ENCODE results near the gene WIZ. TPM values are rescaled to one million over a fixed set of nuclear protein-coding genes. Genes with fewer than 3 reads are reported as not detected.

The WIZ gene
- total and polyA plus RNA-seq, 9 of the 15 experiments (the other 6 are each of a cell fraction or from before 2014, with no cell fraction given), result 0.06 to 37.5 (median 4.8) TPM

- no peak for TF ChIP-seq ZNF764 (CRISPR knock-in tag; IDR thresholded peaks at IDR 0.05; ENCODE audit: low read depth)
- no peak for TF ChIP-seq ZNF263 (CRISPR knock-in tag; IDR thresholded peaks at IDR 0.05; ENCODE audit: borderline replicate concordance)
- TF ChIP-seq MAFK (IDR thresholded peaks at IDR 0.05; ENCODE audit: low read length), result peak; percentile 23; the same call in 1 of the 2 replicates
- TF ChIP-seq C11orf30 (IDR thresholded peaks at IDR 0.05; ENCODE audit: low read depth), result peak; percentile 74
- no peak for TF ChIP-seq ZNF347 (CRISPR knock-in tag; IDR thresholded peaks at IDR 0.05; ENCODE audit: low read depth)
Observed at GRCh38 chr19:15464394-15465385, 14.9 kb upstream of the WIZ start, which contains the start of gene RASAL3 (continued).

GRCh38 chr19:15463861-15464371 is 14.2 kb upstream of the WIZ start:
- intact Hi-C loops (cut with micrococcal nuclease), result no loop called here
- BruUV-seq (replicated peaks), result no TSS peak
- Histone ChIP-seq H3K4me1 (replicated peaks in 1 of 2; ENCODE audit: control insufficient read depth in 2 of 2, insufficient read depth in 2 of 2, low read length in 2 of 2) (peaks cover 3 to 4% of the 10 kb centered on the region in 2 experiments; a peak in 4 of 5 replicates), H3K27ac (ENCODE audit: extremely low read depth, low read depth, low read length) (no peak overlapping the region), H4K20me1 (replicated peaks; ENCODE audit: control insufficient read depth, insufficient read depth, low read length) (no peaks in the 10 kb centered on the region), H3K36me3 (ENCODE audit: control insufficient read depth, insufficient read depth, low read length) (no peaks in the 10 kb centered on the region), H3K4me3 (no peak overlapping the region), H3K9ac (ENCODE audit: insufficient read depth in 1 of 2, low read depth in 2 of 2, low read length in 2 of 2) (no peak overlapping the region), H3K4me2 (ENCODE audit: insufficient read depth, low read length) (no peak overlapping the region), H3K9me3 (replicated peaks; ENCODE audit: control insufficient read depth, insufficient read depth, low read depth, low read length) (no peaks in the 10 kb centered on the region), H3K9me1 (ENCODE audit: control insufficient read depth, insufficient read depth, low read length) (no peaks in the 10 kb centered on the region), H3K79me2 (ENCODE audit: control insufficient read depth, insufficient read depth, low read length) (no peaks in the 10 kb centered on the region), H2AFZ (ENCODE audit: low read depth, low read length) (no peak overlapping the region), H3K27me3 (ENCODE audit: control insufficient read depth in 2 of 2, insufficient read depth in 2 of 2, low read length in 2 of 2) (peaks cover 3 to 17% of the 10 kb centered on the region in 2 experiments; a peak in 2 of 5 replicates)
- no peak for FAIRE-seq
- ChIA-PET POLR2A (interaction anchor here (1.3 kb wide), 1 partner anchor 12 kb away, joined by 7 read pairs; no protein-coding TSS in a partner anchor), CTCF (ENCODE audit: low intra/inter-chr PET ratio) (no interaction called here)
- TF ChIP-seq SUPT5H (IDR thresholded peaks at IDR 0.05), result no peak
- TF ChIP-seq BCOR (IDR thresholded peaks at IDR 0.05), result no peak
- no peak for TF ChIP-seq ZFP1 (CRISPR knock-in tag; IDR thresholded peaks at IDR 0.05)
- no peak for TF ChIP-seq HNRNPL (IDR thresholded peaks at IDR 0.05; ENCODE audit: low read depth, low read length)
- TF ChIP-seq GABPA (tag; conservative IDR thresholded peaks at IDR 0.05; ENCODE audit: low read depth), result peak; percentile 55
- TF ChIP-seq YY1 (IDR thresholded peaks at IDR 0.05; ENCODE audit: borderline replicate concordance in 1 of 3, control insufficient read depth in 1 of 3, extremely low read depth in 1 of 3, insufficient read depth in 3 of 3, insufficient read length in 1 of 3, insufficient replicate concordance in 2 of 3, low read depth in 1 of 3, low read length in 2 of 3), result peak in 1 of 3 experiments; percentile 7
- no peak for TF ChIP-seq KLF10 (CRISPR knock-in tag; IDR thresholded peaks at IDR 0.05)
- TF ChIP-seq ZNF609 (CRISPR knock-in tag; IDR thresholded peaks at IDR 0.05; ENCODE audit: borderline replicate concordance), result no peak
- in situ Hi-C loops (cut with MboI), result no loop called here
- WGBS (ENCODE audit: insufficient coverage, low coverage, missing lambda C conversion rate), result 34% methylated on average over 14 of the region's 25 CpGs
- DNase-seq (ENCODE audit: extremely low read depth in 1 of 4, low spot score in 3 of 4), result no peak
- ATAC-seq, result no peak; the same call in 2 of the 3 replicates

Measured in K562 (cell line).